ENCODE results near the gene RAC3.

GRCh38 chr17:81994593-81995462, 36.6 kb upstream of the RAC3 start:
- TF ChIP-seq EZH2 (IDR thresholded peaks at IDR 0.05; ENCODE audit: insufficient read depth, poor library complexity, severe bottlenecking), result no peak
- TF ChIP-seq EZH2phosphoT487 (IDR thresholded peaks at IDR 0.05; ENCODE audit: insufficient read depth, low read depth), result no peak

All from GM23248 (cell line).